Activated T-cell treated with anti-CD3 and anti-CD28 coated beads for 48 hours (primary cell): ENCODE data around the gene HPRT1.

Source experiments
- DNase-seq: peaks from one replicate; pipeline ENCODE4 v3.0.0-alpha.2; 2020; ENCODE audit warnings: low read depth

Gene HPRT1

GRCh38 chrX:134544135-134544512, 84.2 kb downstream of the HPRT1 start:
- no peak for DNase-seq

GRCh38 chrX:134544513-134545151, 84.7 kb downstream of the HPRT1 start:
- DNase-seq: no peak

- no peak for DNase-seq
Measured at GRCh38 chrX:134545510-134545909, 85.5 kb downstream of the HPRT1 start.

DNA sequence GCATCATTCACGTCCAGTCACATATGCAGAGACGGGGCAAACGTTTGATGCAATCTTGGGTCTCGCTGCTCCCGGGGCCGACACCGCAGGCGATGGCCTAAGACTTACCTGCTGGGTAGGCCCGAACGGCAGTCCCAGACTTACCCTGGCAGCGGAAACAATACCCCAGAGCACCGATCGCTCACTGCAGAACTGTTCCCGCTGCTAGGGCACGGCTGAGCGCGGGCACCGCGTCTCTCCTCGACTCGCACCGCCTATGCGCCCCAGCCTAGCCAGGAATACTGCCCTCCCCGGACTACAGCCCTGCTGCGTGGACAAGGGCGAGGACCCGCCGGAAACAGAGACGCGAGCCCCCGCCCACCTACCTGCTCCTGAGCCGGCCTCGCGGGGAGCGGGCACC, 86.2 kb downstream of the HPRT1 start:
- no peak for DNase-seq

DNA sequence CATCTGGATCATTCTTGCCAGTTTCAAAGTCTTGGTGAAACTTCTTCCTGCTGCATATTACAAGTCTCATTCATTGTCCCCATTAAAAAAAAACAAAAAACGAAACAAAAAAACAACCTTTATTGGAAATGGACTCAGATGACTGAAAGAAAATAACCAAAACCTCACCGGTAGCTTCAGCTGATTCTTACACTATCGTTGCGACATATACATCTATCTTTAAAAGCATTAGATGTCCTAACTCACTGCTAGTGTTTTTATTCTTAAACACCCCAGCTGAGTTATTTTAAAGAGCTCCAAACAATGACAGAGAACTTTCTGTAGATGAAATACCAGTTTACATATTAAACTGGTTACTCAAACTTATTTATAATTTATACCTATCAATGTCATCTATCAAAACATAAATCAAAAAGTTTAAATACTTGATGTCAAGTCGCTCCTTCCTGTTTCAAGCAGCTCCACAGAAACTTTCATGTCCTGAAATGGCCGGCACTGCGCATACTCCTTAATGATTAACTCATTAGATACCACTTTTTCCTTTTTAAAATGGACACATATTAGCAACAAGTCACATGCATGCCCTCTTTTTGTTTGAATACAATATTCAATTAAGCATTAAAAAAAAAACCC, 87.2 kb downstream of the HPRT1 start:
- no peak for DNase-seq

DNA sequence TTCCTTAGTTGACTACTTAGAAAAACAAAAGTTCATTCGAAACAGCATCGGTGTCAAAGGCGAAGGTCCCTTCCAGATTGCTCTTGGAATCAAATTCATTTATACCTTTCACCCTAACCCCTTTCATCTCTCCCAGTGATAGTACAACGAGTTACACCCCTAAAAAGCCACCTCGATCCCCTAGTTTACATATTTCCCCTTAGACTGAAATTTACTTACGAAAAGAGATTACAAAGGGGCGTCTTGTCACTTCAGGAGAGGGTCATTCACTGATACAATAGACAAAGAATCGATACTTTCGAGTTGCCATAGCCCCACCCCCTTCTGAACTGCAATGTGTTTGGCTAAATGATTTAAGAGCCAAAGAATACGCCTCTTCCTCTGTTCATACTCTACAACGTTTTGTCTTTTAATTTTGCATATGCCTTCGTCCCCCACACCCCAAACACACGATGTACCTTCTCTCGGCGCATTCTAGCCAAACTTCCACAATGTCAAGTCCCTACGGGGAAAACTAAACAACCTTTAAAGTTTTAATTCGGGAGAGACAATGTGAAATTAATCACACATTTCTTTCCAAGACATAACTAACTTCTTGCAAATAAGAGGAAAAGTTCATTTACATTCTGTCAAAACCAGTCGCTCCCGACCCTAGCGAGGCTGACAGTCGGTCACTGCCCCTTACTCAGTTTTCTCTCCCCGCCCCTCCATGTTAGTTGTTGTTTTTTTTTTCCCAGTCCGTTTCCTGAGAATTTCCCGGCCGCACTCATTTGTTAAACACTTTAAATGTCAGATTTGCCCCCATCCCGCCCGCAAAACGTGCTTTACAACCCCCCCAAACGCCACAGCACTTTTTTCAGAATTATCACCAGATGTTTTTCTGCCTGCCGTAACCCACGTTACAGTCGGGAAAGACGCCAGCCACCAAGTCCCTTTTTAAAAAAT, 88.6 kb downstream of the HPRT1 start:
- no peak for DNase-seq
